CD4-positive, alpha-beta T cell (primary cell): Measurements from ENCODE around the gene RECQL5. TPM values are rescaled to one million over a fixed set of nuclear protein-coding genes. Genes with fewer than 3 reads are reported as not detected.

ENCODE experiments used
- ATAC-seq: fragments of 200-7000 bp; cut with Tn5 transposase; one replicate; pipeline ENCODE4 v1.10.0; 2022; ENCODE audit warnings: mild to moderate bottlenecking; ENCODE audit not compliant: poor library complexity
- CTCF ChIA-PET: fragments of 350-600 bp; sonication (Branson Sonifier 250); formaldehyde crosslinking; loops from one replicate; lab custom pipeline; 2021; ENCODE audit warnings: antibody characterized with exemption, inconsistent platforms; lab: Charles Lee
- POLR2A ChIA-PET: fragments of 350-600 bp; sonication (Branson Sonifier 250); formaldehyde crosslinking; loops from one replicate; lab custom pipeline; 2021; ENCODE audit warnings: antibody characterized with exemption, inconsistent platforms; lab: Charles Lee
- DNase-seq, 14 experiments: peaks; one replicate each; pipeline ENCODE4 v3.0.0-alpha.2; 2013 to 2020; ENCODE audit warnings: mixed read lengths in 2 of 14
- H3K27ac ChIP-seq, 2 donors: one replicate each; pipeline versions ENCODE4 v1.5.1 to v1.7.0; 2013; ENCODE audit warnings: low read length in 2 of 2, low read depth in 1 of 2, mild to moderate bottlenecking in 1 of 2
- H3K27me3 ChIP-seq, 2 experiments: 1 replicate in 1 of 2; 2 replicates in 1 of 2; pipeline versions ENCODE4 v1.6.1 to v1.7.0; 2013; ENCODE audit warnings: low read length in 2 of 2, control low read depth in 1 of 2, mild to moderate bottlenecking in 1 of 2, moderate library complexity in 1 of 2; ENCODE audit not compliant: insufficient read depth in 2 of 2, control insufficient read depth in 1 of 2
- H3K36me3 ChIP-seq: one replicate; pipeline ENCODE4 v1.6.1; 2013; ENCODE audit warnings: low read length, control low read depth; ENCODE audit not compliant: insufficient read depth
- H3K4me1 ChIP-seq: one replicate; pipeline ENCODE4 v1.6.1; 2013; ENCODE audit warnings: low read length, control low read depth; ENCODE audit not compliant: insufficient read depth
- H3K4me3 ChIP-seq: one replicate; pipeline ENCODE4 v1.5.1; 2013; ENCODE audit warnings: mild to moderate bottlenecking, low read length, moderate library complexity
- H3K9me3 ChIP-seq, 2 experiments: 1 replicate in 1 of 2; 2 replicates in 1 of 2; pipeline versions ENCODE4 v1.6.1 to v1.7.0; 2013; ENCODE audit warnings: low read length in 2 of 2, mild to moderate bottlenecking in 2 of 2, control low read depth in 1 of 2, moderate library complexity in 1 of 2; ENCODE audit not compliant: control insufficient read depth in 1 of 2, insufficient read depth in 1 of 2
- H3K27ac Mint-ChIP-seq: one replicate; pipeline ENCODE4 v1.8.0; 2020; ENCODE audit warnings: mixed read lengths
- H3K27me3 Mint-ChIP-seq: one replicate; pipeline ENCODE4 v1.8.0; 2021; ENCODE audit warnings: mixed read lengths
- H3K36me3 Mint-ChIP-seq: one replicate; pipeline ENCODE4 v1.8.0; 2021; ENCODE audit warnings: low read depth, mixed read lengths
- H3K4me1 Mint-ChIP-seq: one replicate; pipeline ENCODE4 v1.8.0; 2021; ENCODE audit warnings: low read depth, mixed read lengths
- H3K4me3 Mint-ChIP-seq: one replicate; pipeline ENCODE4 v1.8.0; 2020; ENCODE audit warnings: mild to moderate bottlenecking, mixed read lengths
- H3K9me3 Mint-ChIP-seq: one replicate; pipeline ENCODE4 v1.8.0; 2020; ENCODE audit warnings: mixed read lengths
- intact Hi-C, 2 experiments: fragments of 100-400 bp; cut with DNase I in 1 of 2; cut with micrococcal nuclease in 1 of 2; formaldehyde crosslinking; loops; one replicate each; pipeline versions ENCODE4 v1.15.1 to v1.9.0; 2023 to 2025; cut with DNase I, micrococcal nuclease
- total RNA-seq, 174 experiments: library from RNA in 2 of 174; stranded (reverse) in 2 of 174; gene quantifications; one replicate each; pipeline ENCODE4 v1.2.3 and lab custom pipeline; 2021 to 2026
- TF ChIP-seq, protein P1 (sequence below): fragments of 200-600 bp; IDR thresholded peaks from one replicate; pipeline ENCODE4 v1.8.0; 2022; ENCODE audit warnings: antibody characterized with exemption, mild to moderate bottlenecking

The RECQL5 gene
- total RNA-seq, 2 experiments from 2014 or later: 16.4 to 17.7 TPM

DNA sequence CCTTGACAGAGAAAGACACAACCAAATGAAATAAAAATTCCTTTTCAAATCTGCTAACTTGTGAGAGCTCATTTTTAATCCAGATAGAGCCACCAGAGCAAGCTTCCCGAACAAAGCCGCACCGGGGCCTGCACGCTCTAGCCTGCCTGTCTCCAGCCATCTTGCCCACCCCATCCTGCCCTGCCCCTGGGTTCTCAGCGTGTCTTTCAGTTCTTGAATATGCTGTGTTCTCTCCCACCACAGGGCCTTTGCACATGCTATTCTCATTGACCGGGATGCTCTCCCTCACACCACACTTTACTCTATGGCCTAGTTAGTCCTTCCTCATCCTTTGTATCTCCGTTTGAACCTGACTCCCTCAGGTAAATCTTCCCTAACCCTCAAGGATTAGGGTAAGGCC is 19.0 kb downstream of the RECQL5 start:
- no peak for ATAC-seq
- Mint-ChIP-seq H3K4me1 (peaks cover 2% of the 10 kb centered on the region), H3K4me3 (no peak overlapping the region), H3K27ac (no peak overlapping the region), H3K27me3 (no peaks in the 10 kb centered on the region), H3K36me3 (peaks cover 46% of the 10 kb centered on the region), H3K9me3 (no peaks in the 10 kb centered on the region)
- Histone ChIP-seq H3K9me3 (no peaks in the 10 kb centered on the region), H3K27ac (no peak overlapping the region), H3K4me1 (peaks cover 10% of the 10 kb centered on the region), H3K36me3 (peaks cover 47% of the 10 kb centered on the region), H3K4me3 (no peak overlapping the region), H3K27me3 (no peaks in the 10 kb centered on the region)
- ChIA-PET CTCF (no interaction called here), POLR2A (no interaction called here)
- intact Hi-C loops: no loop called here
- DNase-seq: no peak
- TF ChIP-seq, protein P1, sequence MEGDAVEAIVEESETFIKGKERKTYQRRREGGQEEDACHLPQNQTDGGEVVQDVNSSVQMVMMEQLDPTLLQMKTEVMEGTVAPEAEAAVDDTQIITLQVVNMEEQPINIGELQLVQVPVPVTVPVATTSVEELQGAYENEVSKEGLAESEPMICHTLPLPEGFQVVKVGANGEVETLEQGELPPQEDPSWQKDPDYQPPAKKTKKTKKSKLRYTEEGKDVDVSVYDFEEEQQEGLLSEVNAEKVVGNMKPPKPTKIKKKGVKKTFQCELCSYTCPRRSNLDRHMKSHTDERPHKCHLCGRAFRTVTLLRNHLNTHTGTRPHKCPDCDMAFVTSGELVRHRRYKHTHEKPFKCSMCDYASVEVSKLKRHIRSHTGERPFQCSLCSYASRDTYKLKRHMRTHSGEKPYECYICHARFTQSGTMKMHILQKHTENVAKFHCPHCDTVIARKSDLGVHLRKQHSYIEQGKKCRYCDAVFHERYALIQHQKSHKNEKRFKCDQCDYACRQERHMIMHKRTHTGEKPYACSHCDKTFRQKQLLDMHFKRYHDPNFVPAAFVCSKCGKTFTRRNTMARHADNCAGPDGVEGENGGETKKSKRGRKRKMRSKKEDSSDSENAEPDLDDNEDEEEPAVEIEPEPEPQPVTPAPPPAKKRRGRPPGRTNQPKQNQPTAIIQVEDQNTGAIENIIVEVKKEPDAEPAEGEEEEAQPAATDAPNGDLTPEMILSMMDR: no peak

DNA sequence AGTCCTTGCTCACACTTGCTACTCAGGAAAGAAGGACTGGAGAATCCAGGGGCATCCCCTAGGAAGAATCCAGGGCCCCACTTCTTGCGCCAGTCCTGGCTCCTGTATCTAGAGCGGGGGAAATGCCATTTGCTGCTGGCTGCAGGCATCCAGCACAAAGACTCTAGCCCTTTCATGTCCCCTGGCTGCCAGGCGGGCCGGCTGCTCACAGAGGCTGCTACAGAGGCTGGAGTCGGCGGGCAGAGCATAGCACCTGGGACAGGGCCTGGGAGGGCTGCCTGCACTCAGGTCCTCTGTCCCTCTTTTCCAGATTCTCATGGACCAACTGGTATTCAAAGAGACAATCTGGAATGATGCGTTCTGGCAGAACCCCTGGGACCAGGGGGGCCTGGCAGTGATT is 19.9 kb downstream of the RECQL5 start:
- no peak overlapping the region for H3K4me3 Mint-ChIP-seq
- no peak overlapping the region for H3K4me3 ChIP-seq
- peaks cover 42% of the 10 kb centered on the region for H3K36me3 ChIP-seq
- CTCF ChIA-PET: no interaction called here
- ATAC-seq: no peak
- H3K9me3 Mint-ChIP-seq: no peaks in the 10 kb centered on the region
- no peaks in the 10 kb centered on the region for H3K27me3 ChIP-seq
- no peaks in the 10 kb centered on the region for H3K27me3 Mint-ChIP-seq
- H3K9me3 ChIP-seq: no peaks in the 10 kb centered on the region
- H3K36me3 Mint-ChIP-seq: peaks cover 41% of the 10 kb centered on the region
- POLR2A ChIA-PET: no interaction called here
- H3K27ac Mint-ChIP-seq: no peak overlapping the region
- H3K4me1 Mint-ChIP-seq: no peaks in the 10 kb centered on the region
- H3K4me1 ChIP-seq: peaks cover 8% of the 10 kb centered on the region
- DNase-seq: no peak
- H3K27ac ChIP-seq: no peak overlapping the region
- TF ChIP-seq, protein P1: no peak
- intact Hi-C loops: no loop called here

DNA sequence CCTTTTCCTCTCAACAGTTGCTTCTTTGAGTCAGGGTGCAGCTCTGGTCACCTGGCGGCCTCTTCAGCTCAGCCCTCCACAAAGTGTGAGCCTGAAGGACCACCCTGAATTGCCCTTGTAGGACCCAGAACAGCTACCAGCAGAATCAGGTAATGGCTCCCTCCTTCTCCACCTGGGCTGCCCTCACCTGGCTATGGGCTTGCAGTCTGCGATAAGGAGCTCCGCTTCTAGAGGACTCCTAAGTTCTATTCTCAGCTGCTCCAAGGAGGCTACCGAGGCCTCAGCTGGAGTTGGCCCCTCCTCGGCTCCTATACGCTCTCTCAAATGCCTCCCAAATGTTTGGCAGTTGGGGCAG is 20.3 kb downstream of the RECQL5 start:
- Histone ChIP-seq H3K4me1 (peaks cover 8% of the 10 kb centered on the region), H3K36me3 (peaks cover 39% of the 10 kb centered on the region), H3K9me3 (no peaks in the 10 kb centered on the region), H3K27ac (no peak overlapping the region), H3K27me3 (no peaks in the 10 kb centered on the region), H3K4me3 (no peak overlapping the region)
- POLR2A ChIA-PET: no interaction called here
- ATAC-seq (no peak), DNase-seq (no peak)
- Mint-ChIP-seq H3K4me1 (no peaks in the 10 kb centered on the region), H3K27me3 (no peaks in the 10 kb centered on the region), H3K4me3 (no peak overlapping the region), H3K9me3 (no peaks in the 10 kb centered on the region), H3K36me3 (peaks cover 37% of the 10 kb centered on the region), H3K27ac (no peak overlapping the region)
- TF ChIP-seq, protein P1: no peak
- intact Hi-C loops: no loop called here
- CTCF ChIA-PET: no interaction called here
